Renal pelvis (tissue), 4 donors: ENCODE results near the gene PRR12. TPM values are rescaled to one million over a fixed set of nuclear protein-coding genes. Genes with fewer than 3 reads are reported as not detected.
A peak's percentile ranks its signal among the peaks of the same experiment; 100 is the strongest.
"Not testable (repeated sequence)": the region's sequence is repeated elsewhere in the genome, so short reads cannot be mapped to it uniquely, and the experiment has no call there.

Experiments used
- DNase-seq: peaks from one replicate; pipeline ENCODE4 v3.0.0-alpha.2; 2013
- polyA plus RNA-seq, 3 donors: library from polyadenylated mRNA; unstranded; fragments of 120-200 nt; gene quantifications; one replicate each; pipeline ENCODE4 v1.2.1, GENCODE V29; 2013; ENCODE audit not compliant: insufficient read length in 3 of 3

Gene PRR12
- polyA plus RNA-seq, 3 donors: 24.2 to 34.2 (median 29.2) TPM

DNA sequence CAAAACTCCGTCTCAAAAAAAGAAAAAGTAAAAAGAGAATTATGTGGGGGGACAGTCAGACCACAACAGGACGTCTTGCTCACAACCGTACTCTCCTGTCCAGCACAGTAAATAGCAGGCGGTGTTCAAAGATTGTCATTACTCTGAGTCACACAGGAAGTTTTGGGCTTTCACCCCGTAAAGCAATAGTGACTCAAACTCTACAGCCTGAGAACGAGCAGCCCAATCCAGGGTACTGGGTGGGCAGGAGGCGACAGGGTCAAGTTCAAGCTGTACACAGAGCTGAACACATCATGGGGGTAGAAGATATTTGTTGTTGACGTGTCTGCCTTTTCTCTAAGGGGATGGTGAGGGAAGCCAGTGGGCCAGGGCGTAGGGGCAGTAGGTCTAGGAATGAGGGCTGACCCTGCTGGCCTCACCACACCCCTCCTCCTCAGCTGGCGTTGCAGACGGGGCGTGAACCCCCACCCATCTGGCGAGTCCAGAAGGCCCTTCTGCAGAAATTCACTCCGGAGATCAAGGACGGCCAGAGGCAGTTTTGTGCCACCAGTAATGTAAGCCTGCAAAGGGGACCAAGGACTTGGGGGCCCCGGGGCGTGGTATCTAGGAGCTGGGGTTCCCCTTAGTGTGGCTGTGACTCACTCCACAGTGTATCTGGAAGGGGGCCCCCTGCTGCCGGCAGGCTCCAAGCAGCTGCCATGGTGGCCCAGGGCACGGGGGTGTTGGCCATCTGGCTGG is 23.3 kb downstream of the PRR12 start:
- no peak for DNase-seq

DNA sequence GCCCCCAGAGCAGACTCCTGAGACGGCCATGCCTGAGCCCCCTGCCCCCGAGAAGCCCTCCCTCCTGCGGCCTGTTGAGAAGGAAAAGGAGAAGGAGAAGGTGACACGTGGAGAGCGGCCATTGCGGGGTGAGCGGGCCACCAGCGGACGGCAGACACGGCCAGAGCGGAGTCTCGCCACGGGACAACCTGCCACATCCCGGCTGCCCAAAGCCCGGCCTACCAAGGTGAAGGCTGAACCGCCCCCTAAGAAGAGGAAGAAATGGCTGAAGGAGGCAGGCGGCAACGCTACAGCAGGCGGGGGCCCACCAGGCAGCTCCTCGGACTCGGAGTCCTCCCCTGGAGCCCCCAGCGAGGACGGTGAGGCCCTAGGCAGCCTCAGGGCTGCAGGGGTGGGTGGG is 24.9 kb downstream of the PRR12 start:
- DNase-seq: no peak

DNA sequence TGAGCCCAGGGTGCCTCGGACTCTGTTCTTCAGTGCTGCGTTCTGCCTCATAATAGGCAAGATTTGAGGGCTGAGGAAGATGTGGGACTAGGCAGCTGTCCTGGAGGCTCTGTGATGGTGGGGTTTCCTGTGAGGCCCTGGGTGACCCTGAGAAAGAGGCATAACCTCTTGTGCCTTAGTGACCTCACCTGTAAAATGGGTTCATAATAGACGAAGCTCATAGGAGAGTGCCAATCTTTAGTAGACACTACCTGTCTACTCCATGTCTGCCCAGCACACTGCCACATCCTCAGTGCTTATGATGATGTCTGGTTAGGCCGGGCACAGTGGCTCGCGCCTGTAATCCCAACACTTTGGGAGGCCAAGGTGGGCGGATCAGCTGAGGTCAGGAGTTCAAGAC is 25.6 kb downstream of the PRR12 start:
- DNase-seq: no peak

DNA sequence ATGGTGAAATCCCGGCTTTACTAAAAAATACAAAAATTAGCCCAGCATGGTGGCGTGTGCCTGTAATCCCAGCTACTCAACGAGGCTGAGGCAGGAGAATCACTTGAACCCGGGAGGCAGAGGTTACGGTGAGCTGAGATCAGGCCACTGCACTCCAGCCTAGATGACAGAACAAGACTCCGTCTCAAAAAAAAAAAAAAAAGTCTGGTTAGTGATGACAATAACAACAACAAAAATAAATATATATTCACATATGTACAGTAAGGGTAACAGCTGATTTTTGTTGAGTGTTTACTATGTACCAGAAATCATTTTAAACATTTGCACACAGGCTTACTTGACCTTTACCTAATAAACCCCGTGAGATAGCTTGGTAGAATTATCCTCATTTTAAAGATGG is 26.0 kb downstream of the PRR12 start:
- no peak for DNase-seq

DNA sequence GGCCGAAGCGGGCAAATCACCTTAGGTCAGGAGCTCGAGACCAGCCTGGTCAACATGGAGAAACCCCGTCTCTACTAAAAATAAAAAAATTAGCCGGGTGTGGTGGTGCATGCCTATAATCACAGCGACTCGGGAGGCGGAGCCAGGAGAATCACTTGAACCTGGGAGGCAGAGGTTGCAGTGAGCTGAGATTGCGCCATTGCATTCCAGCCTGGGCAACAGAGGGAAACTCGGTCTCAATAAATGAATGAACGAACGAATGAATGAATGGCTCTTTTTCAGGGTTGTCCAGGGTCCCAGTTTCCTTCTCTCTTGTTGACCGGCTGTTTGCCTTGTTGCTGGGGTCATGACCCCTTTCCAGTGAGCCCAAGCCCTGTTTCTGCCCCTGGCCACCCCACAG is 26.9 kb downstream of the PRR12 start:
- not testable (repeated sequence) for DNase-seq

DNA sequence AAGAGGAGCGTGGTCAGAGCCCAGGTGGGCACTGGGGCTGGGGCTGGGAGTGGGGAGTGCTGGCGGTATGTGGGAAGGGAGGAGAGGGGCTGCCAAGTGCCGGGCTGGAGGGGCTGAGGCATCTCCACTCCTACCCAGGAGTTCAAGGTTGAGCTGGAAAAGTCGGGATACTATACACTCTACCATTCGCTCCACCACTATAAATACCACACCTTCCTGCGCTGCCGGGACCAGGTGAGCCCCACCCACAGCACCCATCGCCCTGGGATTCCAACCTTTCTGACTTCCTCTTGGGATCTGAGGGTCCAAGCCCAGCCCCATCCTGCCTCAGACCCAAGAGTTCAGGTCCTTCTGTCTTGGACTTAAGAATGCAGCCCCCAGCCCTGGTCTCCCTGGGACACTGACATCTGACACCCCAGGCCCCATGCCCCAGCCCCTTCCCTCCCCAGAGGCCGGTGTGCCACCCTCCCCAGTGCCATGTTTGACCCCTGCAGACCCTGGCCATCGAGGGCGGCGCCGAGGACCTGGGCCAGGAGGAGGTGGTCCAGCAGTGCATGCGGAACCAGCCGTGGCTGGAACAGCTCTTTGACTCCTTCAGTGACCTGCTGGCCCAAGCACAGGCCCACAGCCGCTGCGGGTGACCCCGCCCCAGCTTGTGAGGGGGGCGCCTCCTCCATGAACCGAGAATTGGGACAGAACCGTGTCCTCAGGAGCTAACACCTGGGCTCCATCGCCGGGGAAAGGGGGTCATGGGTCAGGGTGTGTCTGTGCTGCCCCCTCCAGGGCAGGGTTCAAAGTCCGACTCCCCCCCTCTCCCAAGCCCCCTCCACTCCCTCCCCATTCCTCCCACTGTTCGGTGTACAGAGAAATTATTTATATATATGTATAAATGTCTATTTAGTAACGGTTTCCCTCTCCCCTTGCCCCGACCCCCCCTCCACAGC is 34.3 kb downstream of the PRR12 start:
- DNase-seq: no peak

DNA sequence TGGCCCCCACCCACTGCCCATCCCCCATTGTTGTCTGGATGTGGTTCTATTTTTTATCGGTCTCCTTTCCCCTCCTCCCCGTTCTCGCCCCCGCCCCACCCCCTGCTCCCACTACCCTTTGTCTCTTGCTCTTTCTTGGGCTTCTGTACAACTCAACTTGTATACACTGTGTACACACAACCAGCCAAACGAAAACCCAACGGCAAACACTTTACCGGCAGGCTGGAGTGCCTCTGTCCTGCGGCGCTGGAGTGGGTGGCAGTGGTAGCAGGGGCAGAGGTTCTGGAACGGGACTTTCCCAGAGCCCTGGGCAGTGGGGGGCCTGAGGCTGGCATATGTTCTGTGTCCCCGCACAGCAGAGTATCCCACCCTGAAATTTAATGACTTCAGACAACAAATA is 35.2 kb downstream of the PRR12 start:
- no peak for DNase-seq

DNA sequence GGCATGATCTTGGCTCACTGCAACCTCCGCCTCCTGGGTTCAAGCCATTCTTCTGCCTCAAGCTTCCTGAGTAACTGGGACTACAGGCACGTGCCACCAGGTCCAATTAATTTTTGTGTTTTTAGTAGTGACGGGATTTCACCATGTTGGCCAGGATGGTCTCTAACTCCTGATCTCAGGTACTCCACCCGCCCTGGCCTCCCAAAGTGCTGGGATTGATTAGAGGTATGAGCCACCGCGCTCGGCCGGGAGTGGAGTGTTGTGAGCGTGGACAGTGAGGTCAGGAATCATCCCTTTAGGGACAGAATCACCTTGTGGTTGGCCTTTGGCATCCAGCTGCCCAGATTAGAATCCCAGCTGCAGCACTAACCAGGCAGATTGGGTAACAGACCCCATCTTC is 38.7 kb downstream of the PRR12 start:
- no peak for DNase-seq

DNA sequence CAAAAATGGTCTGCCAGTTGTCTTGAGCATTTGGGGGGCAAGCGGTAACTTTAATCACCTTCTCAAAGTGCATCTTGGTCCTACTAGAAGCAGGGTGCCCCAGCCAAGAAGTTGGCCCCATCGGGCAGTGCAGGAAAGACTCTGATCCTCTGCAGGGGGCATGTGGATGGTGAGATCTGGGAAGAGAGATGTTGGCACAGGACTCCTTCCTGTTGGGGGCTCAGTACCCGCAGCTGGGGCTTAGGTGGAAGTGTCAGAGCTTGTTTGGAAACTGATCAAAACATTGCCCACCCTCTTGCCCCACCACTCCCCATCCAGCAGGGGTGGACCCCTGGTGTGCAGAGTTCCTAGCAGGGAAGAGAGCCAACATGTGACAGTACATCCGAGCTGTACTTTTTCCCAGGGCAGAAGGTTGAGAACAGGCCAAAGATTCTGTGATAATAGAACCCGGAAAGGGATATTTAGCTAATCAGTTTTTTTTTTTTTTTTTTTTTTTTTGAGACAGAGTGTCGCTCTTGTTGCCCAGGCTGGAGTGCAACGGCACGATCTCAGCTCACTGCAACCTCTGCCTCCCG is 40.1 kb downstream of the PRR12 start:
- no peak for DNase-seq

DNA sequence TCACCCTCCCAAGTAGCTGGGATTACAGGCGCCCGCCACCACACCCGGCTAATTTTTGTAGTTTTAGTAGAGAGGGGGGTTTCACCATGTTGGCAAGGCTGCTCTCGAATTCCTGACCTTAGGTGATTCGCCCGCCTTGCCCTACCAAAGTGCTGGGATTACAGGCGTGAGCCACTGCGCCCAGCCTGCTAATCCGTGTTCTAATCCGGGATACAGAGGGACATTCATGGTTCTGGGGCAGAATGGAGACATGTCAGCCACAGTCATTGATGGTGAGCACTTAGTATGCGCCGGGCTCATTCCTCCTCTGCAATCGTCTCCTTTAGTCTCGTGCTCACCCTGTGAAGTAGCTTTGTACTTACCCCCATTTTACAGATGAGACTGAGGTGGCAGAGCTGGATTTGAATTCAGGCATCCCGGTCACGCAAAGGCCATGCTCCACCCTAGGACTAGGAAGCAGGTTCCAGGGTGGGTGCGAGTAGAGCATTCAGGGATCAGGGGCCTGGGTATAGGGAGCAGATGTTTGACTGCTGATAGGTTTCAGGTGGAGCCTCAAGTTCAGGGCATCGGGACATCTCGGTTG is 40.7 kb downstream of the PRR12 start:
- DNase-seq: no peak

DNA sequence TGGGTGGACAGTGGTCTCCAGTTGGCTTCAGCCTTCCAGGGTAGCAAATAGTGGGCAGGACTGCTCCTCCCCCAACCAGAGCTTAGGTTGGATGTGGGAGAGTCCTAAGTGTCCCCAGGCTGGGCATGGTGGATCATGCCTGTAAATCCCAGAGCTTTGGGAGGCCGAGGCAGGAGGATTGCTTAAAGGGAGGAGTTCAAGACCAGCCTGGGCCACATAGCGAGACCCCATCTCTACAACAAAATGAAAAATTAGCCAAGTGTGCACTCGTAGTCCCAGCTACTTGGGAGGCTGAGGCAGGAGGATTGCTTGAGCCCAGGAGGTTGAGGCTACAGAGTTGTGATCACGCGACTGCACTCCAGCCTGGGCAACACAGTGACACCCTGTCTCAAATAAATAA is 41.6 kb downstream of the PRR12 start:
- DNase-seq: no peak

DNA sequence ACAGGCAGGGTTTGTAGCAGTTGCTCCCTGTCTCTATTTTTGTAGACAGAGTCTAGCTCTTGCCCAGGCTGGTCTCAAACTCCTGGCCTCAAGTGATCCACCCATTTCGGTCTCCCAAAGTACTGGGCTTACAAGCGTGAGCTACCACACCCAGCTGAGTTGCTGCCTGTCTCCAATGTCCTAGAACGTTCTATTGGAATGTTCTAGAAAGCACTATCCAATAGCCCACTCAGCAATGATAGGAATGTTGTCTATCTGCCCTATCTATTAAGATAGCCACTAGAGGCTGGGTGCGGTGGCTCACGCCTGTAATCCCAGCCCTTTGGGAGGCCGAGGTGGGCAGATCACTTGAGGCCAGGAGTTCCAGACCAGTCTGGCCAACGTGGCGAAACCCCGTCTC is 42.3 kb downstream of the PRR12 start:
- DNase-seq: not testable (repeated sequence)

DNA sequence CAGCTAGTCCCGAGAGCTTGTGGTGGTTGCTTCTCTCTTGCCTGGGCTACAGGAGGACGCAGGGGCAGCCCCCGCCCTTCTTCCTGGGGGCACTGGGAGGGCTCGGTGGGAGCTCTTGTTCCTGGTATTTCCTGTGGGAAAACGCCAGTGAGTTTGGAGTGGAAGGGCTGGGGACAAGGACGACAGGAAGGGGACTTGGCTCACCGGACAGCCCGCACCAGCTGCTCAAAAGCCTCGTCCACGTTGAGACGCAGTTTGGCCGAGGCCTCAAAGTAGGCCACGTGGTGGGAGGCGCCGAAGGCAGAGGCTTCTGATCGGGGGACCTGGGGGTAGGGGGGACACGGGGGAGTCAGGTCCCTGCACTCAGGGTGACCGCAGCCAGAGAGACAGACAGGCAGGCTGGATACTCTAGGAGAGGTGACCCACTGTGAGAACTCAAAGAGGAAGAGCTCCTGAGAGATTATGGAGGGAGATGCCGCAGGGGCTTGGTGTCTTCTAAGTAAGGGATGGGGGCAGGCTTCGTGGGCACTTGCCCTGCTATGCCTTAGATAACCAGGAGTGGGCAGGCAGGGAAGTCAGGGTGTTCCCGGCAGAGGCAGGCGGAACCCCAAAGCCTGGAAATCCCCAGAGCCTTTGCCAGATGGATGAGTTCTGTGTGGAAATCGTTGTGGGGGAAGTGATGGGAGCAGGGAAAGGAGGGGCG is 44.7 kb downstream of the PRR12 start:
- DNase-seq: no peak

DNA sequence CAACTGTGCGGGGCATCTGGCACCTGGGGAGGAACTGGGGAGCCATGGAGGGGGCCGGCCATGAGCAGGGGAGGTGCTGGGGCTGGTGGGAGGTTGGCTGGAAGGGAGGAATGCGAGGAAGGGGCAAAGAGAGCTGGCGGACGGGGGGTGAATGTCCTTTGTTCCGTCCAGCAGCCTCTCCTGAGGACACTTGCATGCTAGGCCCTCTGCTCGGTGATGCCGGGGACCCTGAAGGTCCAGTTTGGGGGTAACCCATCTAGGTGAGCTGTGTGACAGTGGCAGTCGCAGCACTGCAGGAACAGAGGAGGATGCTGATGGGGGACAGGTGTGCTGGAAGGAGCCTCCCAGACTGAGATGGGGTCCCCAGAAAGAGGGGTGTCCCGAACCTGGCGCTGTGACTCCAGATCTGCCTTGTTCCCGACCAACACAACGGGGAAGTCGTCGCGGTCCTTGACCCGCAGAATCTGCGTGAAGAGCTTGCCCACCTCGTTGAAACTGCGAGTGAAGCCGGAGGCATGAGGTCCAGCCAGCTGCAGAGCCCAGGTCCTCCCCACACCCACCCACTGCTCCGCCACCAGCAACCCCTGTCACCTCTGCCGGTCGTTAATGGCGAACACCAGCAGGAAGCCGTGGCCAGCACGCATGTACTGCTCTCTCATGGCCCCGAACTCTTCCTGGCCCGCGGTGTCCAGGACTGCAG is 45.4 kb downstream of the PRR12 start:
- DNase-seq: no peak

DNA sequence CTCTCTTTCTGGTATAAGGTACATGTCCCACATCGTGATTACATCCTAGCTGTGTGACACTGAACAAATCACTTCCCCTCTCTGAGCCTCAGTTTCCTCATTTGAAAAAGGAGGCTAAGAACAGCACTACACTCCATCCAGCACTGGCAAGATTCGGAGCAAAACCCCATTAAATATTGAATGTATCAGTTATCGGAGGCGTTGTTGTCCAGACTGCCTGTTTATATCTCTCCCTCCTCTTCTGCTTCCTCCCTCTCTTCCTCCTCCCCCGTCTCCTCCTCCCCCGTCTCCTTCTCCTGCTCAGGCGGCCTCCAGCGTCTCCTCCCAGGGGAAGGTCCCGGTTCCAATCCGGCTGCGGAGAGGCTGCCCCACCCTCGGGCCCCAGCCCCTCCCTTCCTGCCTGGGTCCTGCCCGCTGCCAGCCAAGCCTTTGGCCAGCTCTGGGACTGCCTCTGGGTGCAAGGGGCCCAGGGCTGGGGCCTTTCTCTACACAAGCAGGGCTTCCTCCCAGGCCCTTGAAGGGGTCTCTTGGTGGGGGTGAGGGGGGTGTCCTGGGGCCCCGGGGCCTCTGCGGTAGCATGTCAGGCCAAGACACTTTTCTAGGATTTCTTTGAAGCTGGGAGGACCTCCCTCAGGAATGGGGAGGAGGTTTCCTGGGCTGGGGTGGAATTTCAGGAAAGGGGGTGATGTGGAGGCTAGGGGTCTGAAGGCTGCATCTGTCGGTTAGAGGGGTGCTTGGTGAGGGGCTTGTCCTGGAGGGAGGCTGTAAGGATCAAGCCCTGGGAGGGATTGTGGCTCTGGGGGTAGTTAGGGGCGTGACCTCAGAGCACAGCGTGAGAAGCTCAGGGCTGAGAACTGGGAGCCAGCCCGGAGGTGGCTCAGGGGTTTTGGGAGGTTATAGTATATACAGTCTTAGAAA is 47.1 kb downstream of the PRR12 start:
- no peak for DNase-seq

DNA sequence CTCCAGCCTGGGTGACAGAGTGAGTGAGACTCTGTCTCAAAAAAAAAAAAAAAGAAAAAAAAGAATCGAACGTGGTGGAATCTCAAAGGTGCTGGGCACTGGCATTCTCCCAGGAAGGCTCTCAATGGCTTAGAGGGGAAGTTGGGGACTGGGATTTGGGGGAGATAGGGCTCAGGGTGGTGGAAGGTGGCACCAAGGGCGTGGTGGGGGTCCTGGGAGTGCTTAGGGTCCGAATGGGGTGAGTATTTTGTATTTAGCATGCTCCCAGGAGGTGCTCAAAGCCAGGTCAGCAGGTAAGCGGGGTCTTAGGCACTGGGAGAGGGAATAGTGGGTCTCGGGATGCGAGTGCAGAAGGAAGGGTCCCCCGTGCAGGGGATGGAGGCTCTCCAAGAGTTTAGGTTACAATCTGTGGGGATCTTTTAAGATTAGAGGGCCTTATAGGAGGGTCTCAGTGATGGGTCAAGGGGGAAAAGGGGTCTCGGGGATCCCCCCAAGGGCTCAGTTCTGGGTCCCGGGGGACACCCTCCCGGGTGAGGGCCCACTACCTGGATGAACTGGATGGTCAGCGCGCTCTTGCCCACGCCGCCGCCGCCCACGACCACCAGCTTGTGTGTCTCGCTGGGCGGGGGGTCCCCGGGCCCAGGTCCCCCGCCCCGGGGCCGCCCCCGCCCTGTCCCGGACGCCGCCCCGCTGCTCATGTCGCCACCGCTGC is 48.6 kb downstream of the PRR12 start:
- DNase-seq: no peak

DNA sequence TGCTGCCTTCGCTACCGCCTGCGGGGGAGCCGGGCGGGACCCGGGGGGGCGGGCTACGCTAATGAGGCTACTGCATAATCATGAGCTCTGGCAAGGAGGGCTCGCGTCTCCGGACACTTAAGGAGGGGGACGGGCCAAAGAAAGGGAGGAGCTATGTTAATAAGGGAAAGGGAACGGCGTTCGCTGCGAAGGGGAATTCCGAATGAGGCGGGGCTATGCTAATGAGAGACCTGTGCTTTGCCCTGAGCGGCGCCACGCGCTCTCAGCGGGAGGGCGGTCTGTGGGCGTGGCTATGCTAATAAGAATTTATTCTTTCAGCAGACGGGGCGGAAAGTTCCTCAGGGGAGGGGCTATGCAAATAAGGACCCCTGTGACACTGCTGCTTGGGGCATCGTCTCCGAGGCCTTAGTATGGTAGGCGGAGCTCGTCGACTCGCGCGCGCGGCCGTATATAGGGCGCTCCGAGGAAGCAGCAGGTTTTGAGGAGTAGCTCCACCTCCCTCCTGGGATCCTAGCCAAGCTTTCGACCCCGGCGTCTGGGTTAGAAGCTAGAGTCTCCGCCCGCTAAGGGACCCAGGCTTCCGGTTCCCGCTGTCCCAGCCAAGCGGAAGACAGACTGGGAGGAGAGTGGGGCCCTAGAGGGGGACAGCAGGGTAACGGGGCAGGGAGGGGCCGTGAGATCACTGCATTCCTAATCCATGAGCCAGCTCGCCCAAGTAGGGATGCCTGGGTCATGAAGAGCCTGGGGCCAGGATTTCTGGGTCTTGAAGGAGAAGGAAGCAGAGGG is 49.3 kb downstream of the PRR12 start, which contains the start of gene RRAS:
Gene RRAS, minus strand, starts transcription at position 31 of the 786 bp plus-strand sequence. CDS start 45 bp downstream, outside the sequence.
- DNase-seq: peak; percentile 100
